Right ventricle myocardium inferior (tissue), 1 donor: ENCODE measurements around the gene MRAP2. TPM values are rescaled to one million over a fixed set of nuclear protein-coding genes. Genes with fewer than 3 reads are reported as not detected.
"Not testable (repeated sequence)": the region's sequence is repeated elsewhere in the genome, so short reads cannot be mapped to it uniquely, and the experiment has no call there.

Source experiments
- ATAC-seq: fragments of 200-7000 bp; cut with Tn5 transposase; one replicate; pipeline ENCODE4 v1.9.1; 2020; ENCODE audit warnings: mild to moderate bottlenecking, moderate library complexity
- DNase-seq: peaks from one replicate; pipeline ENCODE4 v3.0.0; 2021; ENCODE audit errors: missing footprints
- intact Hi-C: fragments of 100-400 bp; cut with DNase I; formaldehyde crosslinking; loops from one replicate; pipeline ENCODE4 v1.11.0; 2022
- total RNA-seq: library from RNA; stranded (reverse); fragmentation: NEBNext Ultra II Directional; extraction: Animal tissue kit (Norgen Biotek cat#: 25700); gene quantifications from one replicate; pipeline ENCODE4 v1.2.1, GENCODE V29; 2021
- donor health status: DM: no; HTN: yes; CAD: no; lungs with severe emphysema.

Gene MRAP2
- total RNA-seq, 1 donor from 2014 or later = not detected

GRCh38 chr6:84066536-84066935 lies 33.0 kb downstream of the MRAP2 start:
- ATAC-seq (no peak), DNase-seq (no peak)

DNA sequence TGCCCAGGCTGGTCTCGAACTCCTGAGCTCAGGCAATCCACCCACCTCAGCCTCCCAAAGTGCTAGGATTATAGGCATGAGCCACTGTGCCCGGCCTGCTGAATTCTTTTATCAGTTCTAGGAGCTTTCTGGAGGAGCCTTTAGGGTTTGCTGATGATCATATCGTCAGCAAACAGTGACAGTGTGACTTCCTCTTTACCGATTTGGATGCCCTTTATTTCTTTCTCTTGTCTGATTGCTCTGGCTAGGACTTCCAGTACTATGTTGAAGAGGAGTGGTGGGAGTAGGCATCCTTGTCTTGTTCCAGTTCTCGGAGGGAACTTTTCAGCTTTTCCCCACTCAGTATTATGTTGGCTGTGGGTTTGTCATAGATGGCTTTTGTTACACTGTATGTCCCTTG lies 35.3 kb downstream of the MRAP2 start:
- intact Hi-C loops, ATAC-seq: not testable (repeated sequence)

More at GRCh38 chr6:84066536-84066935, 33.0 kb downstream of the MRAP2 start:
- intact Hi-C loops = no loop called here

DNA sequence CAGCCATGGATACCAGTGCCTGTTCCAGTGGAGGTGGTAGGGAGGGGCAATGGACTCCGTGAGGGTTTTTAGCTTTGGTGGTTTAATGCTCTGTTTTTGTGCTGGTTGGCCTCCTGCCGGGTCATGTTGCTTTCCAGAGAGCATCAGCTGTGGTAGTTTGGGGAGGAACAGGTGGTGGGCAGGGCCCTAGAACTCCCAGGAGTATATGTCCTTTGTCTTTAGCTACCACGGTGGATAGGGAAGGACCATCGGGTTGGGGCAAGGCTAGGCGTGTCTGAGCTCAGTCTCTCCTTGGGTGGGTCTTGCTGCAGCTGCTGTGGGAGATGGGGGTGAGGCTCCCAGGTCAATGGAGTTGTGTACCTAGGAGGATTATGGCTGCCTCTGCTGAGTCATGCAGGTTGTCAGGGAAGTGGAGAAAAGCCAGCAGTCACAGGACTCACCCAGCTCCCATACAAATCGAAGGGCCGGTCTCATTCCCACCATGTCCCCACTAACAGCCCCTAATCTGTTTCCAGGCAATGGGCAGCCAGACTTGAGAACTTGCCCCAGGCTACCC lies 38.9 kb downstream of the MRAP2 start:
- intact Hi-C loops = no loop called here
- DNase-seq = no peak
- ATAC-seq = no peak

More for the DNA sequence above, 35.3 kb downstream of the MRAP2 start:
- not testable (repeated sequence) for DNase-seq

DNA sequence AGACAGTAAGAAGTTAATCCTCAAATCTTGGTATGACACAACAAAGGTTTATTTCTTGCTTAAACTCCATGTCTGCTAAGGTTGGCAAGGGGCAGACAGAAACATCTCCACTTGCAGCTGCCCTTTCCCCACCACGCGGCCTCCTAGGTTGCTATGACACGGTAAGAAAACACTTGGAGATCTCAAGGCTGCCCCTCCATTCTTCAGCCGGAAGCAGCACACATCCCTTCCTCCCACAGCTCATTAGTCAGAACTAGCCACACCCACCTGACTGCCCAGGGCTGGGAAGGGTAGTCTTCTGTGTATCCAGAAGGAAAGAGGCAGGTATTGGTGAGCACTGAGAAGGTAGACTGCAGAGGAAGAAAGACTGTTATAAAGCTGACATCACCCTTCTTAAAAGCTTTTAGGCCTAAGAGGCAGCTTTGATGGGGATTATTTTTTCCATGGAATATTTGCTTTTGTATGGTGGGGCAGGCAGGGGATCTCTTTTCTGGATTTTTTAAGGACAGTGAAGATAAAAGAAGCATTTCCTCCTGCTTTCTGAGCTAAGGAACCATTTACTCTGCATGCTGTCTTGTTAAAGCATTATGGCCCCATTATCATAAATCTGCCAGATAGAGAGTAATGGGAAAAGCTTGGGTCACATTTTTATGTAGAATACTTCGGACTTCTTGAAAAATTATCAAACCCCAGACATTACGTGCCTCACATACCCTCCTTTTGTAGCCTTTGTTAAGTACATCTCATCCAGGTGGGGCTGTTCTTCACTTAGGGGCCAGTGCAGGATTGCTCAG lies 41.6 kb downstream of the MRAP2 start:
- no peak for ATAC-seq
- DNase-seq = no peak
- intact Hi-C loops = no loop called here

DNA sequence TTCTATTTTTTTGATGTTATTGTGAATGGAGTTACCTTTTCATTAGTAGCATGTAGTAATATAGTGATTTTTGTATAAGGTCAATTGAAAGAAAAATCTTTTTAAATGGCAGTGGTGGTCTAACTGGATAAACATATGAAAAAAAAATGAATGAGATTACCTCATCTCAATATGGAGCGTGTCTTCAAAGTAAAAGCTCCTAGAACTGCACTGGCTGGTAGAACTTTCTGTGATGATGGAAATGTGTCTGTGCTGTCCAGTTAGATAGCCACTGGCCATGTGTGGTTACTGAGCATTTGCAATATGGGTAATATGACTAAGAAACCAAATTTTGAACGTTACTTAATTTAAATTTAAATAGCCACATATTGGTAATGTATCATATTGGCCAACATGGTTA lies 44.1 kb downstream of the MRAP2 start:
- ATAC-seq (no peak), DNase-seq (no peak)
- intact Hi-C loops = no loop called here

- intact Hi-C loops = no loop called here
- ATAC-seq (no peak), DNase-seq (no peak)
Observed at GRCh38 chr6:84078335-84078734, 44.8 kb downstream of the MRAP2 start.

DNA sequence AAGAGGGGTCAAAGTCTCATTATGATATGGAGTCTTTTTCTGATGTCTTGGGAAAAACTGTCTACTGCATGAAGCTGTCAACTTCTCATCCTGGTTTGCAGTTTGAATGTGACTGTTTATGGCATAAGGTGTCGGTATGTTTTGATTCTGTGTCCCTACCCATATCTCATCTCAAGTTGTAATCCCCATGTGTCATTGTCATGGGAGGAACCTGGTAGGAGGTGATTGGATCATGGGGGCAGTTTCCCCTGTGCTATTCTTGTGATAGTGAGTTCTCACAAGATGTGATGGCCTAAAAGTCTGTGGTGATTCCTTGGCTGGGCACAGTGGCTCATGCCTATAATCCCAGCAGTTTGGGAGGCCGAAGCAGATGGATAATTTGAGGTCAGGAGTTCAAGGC lies 47.6 kb downstream of the MRAP2 start:
- no peak for DNase-seq

GRCh38 chr6:84082689-84083265 lies 49.2 kb downstream of the MRAP2 start:
- no peak for ATAC-seq
- intact Hi-C loops = no loop called here

More for the DNA sequence above, 47.6 kb downstream of the MRAP2 start:
- intact Hi-C loops = no loop called here
- no peak for ATAC-seq

GRCh38 chr6:84084705-84085104 lies 51.1 kb downstream of the MRAP2 start:
- ATAC-seq, intact Hi-C loops, DNase-seq: not testable (repeated sequence)

More at GRCh38 chr6:84082689-84083265, 49.2 kb downstream of the MRAP2 start:
- no peak for DNase-seq

DNA sequence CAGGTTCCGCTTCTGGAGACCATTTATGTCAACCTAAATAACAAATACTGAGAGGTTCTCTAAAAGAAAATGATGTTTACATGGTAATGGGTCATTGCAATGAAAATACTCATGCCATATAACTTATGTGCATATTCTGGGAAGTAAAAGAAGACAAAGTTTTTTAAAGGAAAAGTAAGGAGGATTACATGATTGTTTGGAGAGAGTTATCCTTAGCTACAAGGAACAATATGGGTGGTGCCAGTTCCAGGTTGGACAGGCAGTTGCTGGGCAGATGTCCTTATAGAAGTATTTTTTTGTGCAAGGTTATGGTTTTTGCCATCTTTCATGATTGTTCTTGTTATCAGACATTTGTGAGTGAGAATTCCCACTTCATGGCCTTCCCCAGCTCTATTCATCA lies 52.5 kb downstream of the MRAP2 start:
- ATAC-seq (no peak), DNase-seq (no peak)
- intact Hi-C loops = no loop called here

DNA sequence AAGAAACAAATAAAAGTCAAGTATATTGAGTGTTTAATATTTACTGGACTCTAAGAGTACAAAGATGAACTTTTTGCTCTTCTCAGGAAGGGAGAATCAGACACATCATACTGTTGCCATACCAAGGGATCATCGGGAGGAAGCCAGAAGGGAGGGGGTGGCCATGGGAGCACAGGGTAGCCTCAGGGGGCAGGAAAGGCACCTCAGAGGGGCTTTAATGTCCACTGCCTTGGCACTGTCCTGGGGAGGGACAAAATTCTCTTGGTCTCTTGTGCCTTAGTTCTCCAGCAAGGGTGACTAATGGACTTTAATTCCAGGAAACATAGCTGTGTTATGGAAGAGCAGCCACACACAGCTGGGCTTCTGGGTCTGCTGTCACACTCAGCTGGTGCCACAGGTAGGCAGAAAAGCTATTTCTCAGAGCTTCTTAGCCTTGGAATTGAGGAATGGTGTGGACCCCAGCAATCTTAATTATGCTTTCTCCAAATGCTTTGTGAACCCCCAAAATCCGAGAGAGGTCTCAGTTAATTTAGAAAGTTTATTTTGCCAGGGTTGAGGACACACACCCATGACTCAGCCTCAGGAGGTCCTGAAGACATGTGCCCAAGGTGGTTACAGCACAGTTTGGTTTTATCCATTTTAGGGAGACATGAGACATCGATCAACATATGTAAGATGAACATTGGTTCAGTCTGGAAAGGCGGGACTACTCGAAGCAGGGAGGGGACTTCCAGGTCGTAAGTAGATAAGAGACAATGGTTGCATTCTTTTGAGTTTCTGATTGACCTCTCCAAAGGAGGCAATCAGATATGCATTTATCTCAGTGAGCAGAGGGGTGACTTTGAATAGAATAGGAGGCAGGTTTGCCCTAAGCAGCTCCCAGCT lies 53.2 kb downstream of the MRAP2 start:
- DNase-seq (no peak), ATAC-seq (no peak)
- intact Hi-C loops = no loop called here

DNA sequence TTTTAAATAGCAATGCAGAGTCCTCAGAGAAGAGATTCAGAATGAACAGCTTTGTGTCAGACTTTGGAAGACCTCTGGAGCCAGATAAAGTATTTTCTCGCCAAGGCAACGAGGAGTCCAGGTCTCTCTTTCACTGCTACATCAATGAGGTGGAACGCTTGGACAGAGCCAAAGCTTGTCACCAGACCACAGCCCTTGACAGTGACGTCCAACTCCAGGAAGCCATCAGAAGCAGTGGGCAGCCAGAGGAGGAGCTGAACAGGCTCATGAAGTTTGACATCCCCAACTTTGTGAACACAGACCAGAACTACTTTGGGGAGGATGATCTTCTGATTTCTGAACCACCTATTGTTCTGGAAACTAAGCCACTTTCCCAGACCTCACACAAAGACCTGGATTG lies 55.5 kb downstream of the MRAP2 start:
- intact Hi-C loops = no loop called here
- ATAC-seq = no peak
- DNase-seq = no peak

- intact Hi-C loops = no loop called here
- DNase-seq (no peak), ATAC-seq (no peak)
Observed at GRCh38 chr6:84089552-84089951, 56.0 kb downstream of the MRAP2 start.

DNA sequence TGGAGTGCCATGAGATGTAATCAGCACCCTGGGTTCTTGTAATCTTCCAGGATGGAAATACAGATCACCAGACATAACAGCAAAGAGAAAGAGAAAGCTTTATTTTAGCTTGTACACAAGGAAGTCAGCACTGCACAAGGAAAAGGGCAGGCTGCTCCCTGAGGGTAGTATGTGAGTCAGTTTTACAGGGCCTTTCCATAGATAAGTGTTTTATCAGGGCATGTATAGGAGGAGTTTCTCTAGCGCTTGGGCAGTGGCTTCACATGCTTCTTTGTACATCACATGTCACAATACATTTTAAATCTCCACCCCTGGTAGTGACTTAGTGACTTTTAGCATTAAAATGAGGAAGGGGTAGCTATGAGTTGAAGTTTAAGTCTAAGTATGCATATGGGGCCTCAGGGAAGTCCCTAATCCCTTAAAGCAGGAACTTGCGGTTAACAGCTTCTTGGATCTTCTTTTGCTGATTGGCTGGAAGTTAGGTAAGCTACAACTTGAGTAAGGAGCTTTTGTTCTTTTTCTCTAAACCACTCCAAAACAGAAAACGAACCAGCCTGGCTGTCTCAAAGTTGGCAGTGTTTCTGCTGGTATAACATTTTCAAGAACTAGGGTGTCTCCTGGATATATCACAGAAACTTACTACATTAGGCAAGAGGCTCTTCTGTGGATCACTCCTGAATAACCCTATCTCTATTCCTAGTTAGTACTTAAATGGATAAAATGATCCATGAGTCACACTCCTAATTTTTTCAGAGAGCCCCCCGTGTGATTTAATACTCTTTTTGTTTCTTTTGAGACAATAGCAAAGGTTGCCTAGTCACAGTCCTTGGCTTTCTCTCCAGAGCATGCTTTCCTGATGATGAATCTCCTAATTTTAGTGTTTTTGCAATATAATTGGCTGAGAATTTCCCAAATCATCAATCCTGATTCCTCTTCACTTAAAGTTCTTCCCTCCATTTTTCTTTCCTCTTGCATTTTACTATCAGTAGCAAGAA lies 60.2 kb downstream of the MRAP2 start:
- intact Hi-C loops = no loop called here
- DNase-seq = no peak
- no peak for ATAC-seq

DNA sequence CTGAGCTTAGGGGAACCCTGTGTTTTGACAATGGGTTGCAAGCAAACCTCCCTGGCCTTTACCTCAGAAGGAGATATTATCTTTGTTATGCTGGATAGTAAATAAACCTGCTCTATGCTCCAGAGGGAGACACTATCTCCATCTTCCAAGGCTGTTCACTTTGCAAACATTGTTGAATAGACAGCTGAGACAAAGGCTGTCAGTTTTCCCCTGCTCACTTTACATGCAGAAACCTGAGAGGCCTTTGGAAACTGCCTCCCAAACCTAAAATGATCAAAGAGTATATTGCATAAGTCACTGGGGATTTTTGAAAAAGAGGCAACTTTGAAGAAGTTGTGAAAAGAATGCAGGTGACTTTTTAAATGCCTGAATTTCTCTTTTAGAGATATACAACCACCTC lies 61.6 kb downstream of the MRAP2 start:
- intact Hi-C loops = no loop called here

DNA sequence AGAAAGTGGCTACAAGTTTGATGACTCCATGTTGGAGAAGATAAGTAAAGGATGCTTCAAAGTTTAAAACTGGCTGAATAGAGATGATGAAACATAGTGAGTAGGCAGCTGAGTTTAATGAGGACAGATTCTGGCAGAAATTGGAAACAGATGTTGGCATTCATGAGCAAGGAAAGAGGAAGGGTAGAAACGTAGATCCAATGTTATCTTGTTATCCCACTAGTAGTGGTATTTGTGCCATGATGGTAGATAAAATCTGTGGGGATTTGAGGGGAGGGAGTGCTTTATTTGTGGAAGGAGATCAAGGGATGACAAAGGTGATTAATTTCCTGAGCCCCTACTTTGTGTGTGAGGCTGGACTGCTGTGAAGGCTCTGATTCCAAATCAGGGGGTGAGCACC lies 69.5 kb downstream of the MRAP2 start:
- ATAC-seq (no peak), DNase-seq (no peak)
- intact Hi-C loops = no loop called here

More for the DNA sequence above, 61.6 kb downstream of the MRAP2 start:
- DNase-seq (no peak), ATAC-seq (no peak)

DNA sequence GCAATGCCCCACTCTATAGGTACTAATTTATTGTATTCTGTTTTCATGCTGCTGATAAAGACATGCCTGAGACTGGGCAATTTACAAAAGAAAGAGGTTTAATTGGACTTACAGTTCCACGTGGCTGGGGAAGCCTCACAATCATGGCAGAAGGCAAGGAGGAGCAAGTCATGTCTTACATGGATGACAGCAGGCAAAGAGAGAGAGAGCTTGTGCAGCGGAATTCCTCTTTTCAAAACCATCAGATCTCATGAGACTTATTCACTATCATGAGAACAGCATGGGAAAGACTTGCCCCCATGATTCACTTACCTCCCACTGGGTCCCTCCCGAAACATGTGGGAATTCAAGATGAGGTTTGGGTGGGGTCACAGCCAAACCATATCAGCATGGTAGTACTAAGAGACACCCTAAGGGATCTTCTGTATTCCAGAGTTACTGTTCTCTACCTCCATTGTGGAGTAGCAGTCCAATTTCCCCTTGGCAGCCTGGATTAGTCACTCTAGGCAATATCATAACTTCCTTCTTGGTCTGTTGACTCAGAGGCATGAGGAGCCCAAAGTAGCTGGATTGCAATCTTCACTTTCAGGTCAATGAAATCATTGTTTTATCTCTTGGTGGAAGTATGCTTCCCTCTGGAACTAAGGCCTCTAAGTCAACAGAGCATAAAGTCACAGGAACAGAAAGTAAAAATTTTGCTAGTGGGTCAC lies 71.8 kb downstream of the MRAP2 start:
- DNase-seq, ATAC-seq, intact Hi-C loops: not testable (repeated sequence)
